Activated effector memory CD4-positive, alpha-beta T cell treated with Interleukin-2 at 50 U/mL for 16 hours (primary cell): ENCODE measurements around the gene NEUROG2.
A peak's percentile ranks its signal among the peaks of the same experiment; 100 is the strongest.
"Not testable (repeated sequence)": the region's sequence is repeated elsewhere in the genome, so short reads cannot be mapped to it uniquely, and the experiment has no call there.

ENCODE experiments used
- DNase-seq: peaks from one replicate; pipeline ENCODE4 v3.0.0-alpha.2; 2020

NEUROG2 gene

DNA sequence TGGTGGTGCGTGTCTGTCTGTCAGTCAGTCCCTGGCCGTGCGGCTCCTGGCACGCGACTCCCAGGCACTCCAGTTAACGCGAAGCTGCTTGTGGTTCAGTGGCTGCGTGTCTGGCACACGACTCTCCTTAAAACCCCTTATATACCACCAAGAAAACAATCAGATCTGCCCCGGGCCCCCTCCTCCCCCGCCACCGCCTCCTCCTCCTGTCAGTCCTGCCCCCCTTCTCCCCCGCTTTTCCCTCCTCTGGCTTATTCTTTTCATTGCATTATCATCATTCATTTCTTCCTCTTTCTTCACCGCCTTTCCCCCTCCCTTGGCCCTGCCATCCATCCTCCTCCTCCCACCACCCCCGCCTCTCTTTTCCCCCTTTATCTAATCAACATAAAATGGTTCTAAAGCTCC is at the start of gene NEUROG2:
Gene NEUROG2, minus strand, starts transcription at position 115 of the 405 bp plus-strand sequence. CDS start 705 bp downstream, outside the sequence.
- no peak for DNase-seq

DNA sequence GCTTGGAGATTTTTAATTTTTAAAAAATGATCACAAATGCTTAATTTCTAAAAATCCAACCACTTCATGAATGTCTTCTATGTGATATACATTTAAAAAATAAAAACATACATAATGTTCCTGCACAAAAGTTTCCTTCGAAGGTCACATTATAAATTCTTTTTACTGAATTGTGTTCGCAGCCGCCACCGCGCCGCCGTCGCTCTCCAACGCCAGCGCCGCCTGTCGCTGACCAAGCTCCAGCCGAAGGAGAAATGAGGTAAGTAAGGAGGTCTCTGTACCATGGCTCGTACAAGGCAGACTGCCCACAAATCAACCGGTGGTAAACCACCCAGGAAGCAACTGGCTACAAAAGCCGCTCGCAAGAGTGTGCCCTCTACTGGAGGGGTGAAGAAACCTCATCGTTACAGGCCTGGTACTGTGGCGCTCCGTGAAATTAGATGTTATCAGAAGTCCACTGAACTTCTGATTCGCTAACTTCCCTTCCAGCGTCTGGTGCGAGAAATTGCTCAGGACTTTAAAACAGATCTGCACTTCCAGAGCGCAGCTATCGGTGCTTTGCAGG is 48.8 kb upstream of the NEUROG2 start:
- DNase-seq: no peak

DNA sequence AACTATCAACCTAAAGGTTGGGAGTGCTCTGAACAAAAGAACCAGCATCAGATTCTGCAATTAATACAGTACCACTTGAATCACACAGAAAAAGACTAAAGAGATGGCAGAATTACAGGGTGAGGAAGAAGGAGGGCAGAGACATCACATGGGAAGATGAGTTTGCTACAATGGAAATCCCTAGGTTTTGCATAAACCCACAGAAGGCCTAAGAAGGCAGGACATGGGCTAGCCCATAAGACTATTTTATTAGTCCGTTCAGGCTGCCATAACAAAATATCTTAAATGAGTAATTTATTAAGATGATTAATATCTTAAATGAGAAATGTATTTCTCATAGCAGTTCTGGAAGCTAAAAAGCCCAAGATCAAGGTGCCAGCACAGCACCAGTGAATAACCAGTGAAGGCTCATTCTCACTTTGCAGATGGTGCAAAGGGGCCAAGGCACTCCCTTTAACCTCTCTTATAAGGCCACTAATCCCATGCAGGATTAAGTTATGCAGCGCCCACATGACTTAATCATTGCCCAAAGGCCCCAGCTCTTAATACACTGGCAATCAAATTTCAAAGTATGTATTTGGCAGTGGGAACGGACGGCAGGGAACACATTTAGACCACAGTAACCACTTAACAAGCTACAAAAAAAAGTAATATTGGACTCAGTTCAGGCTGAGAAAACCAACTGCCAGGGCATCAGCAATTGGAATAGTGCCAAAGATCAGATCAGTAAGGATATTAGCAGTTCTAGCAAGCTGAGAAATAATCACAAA is 47.6 kb upstream of the NEUROG2 start:
- DNase-seq: no peak

DNA sequence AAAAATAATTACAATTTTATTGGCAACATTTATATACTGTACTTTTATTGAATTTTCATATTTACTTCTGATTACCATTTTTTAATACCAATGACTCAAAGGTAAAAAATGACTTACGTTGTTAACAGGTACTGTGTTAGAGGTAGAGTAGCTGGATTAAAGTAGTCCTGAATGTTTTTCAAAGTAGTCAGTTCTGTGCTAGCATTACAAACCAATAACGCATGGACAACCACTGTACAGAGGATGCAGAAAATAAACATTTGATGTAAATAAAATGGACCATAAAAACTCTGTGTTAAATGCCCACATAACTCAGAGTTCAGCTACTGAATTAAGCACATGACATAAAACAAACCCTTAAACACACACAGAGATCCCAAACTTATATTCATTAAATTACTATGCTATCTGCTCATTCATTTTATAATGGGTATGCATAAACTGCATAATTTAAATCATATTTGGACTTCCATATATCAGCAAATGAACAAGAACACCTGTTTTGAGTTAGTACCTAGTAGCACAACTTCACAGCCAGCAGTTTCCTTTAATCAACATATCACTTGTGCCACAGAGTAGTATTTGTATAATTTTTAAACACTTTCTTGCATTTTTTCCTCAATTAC is 46.4 kb upstream of the NEUROG2 start:
- DNase-seq: no peak

DNA sequence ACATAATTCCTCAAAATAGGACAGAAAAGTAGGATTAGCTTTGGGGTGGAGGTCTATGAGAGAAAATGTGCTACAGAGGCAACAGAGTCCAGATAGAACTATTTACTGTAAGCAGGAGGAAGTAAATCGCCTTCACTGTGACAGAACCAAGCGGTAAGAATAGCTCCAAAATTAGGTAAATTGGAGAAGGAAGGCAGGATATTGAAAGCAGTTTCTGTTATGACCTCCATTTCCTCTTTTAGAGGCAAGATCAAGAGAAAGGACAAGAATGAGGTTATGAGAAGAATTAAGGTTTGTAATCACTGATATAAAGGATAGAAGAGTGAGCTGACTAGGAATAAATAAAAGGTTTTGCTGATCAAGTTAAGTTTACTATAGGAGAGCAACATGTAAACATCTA is 44.1 kb upstream of the NEUROG2 start:
- DNase-seq: no peak

DNA sequence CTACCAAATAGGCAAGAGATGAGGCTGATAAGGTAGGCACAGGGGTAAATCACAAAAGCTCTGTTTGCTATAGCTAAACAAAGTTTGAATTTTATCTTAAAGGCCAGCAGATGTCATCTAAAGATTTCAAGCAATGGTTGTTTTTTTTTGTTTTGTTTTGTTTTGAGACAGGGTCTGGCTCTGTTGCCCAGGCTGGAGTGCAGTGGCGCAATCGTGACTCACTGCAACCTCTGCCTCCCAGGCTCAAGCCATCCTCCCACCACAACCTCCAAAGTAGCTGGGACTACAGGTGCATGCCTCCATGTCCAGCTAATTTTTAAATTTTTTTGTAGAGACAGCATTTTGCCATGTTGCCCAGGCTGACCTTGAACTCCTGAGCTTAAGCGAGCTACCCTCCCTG is 43.1 kb upstream of the NEUROG2 start:
- no peak for DNase-seq

DNA sequence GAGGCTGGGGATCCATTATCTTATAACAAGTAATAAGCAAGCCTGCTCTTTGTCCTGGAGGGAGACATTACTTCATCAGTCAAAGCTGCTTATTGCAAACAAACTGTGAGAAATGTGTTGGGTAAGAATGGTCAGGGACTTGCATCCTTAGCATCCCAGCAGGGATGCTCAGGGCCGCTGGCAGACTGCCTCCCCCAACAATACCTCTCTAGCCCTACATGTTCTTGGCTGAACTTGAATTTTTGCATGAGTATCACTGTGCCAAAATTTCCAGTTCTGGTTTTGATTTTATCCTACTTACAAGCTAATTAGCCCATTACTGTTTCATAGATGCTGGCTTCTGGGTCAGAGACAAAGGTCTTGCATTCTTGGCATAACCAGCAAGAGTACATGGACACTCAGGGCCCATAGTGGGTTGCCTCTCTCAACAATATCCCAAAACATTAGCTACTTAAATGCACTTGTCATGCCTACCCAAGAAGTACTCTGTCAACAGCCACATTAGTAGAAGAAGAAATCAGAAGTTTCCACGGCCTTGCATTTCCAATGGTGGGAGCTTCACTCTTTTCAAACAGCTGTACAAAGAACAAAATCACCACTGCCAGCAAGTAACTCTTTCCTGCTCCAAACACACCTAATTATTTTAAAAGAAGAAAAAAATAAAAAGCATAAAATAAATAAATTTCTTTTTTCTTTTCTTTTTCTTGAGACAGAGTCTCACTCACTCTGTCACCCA is 41.9 kb upstream of the NEUROG2 start:
- DNase-seq: no peak

DNA sequence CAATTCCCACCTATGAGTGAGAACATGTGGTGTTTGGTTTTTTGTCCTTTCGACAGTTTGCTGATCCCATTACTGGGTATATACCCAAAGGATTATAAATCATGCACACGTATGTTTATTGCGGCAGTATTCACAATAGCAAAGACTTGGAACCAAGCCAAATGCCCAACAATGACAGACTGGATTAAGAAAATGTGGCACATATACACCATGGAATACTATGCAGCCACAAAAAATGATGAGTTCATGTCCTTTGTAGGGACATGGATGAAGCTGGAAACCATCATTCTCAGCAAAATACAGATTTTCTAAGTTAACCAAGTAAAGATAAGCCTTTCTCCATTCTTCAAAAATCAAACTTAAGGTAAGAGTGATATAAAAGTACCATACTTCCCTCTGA is 38.3 kb upstream of the NEUROG2 start:
- DNase-seq: not testable (repeated sequence)

DNA sequence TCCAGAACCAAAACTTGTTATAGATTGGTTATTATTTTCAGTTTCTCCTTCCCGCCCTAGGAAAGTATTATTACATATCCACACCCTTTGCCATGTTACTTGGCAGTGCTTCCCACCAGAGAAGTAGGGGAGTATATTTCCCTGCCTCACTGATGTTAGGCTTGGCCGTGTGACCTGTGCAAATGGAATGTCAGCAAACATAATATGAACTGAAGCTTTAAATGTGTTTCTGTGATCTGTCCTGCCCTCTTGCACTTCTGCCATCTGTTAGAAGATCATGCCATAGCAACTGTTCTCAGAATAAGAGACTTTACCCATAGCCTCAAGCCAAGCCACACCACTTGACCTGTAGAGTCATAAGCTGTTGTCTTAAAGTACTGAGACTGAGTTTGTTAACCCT is 36.7 kb upstream of the NEUROG2 start:
- no peak for DNase-seq

DNA sequence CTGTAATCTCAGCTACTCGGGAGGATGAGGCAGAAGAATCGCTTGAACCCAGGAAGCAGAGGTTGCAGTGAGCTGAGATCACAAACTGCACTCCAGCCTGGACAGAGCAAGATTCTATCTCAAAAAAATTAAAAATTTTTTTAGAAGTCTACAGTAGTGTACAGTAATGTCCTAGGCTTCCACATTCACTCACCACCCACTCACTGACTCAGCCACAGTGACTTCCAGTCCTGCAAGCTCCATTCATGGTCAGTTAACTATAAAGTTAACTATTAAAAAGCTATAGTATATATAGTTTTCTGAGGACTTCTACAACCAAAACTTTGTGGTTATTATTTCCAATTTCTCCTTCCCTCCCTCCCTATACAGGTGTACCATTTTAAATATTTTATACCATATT is 34.7 kb upstream of the NEUROG2 start:
- no peak for DNase-seq

DNA sequence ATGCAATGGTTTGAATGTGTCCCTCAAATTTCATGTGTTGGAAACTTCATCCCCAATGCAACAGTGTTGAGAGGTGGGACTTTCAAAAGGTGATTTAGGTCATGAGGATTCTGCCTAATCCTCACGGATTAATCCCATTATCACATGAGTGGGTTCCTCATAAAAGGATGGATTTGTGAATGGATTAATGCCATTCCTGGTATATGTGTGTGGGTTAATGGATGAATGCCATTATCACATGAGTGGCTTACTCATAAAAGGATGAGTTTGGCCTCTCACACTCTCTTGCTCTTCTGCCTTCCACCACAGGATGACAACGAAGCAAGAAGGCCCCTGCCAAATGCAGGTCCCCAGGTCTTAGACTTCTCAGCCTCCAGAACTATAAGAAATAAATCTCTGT is 30.5 kb upstream of the NEUROG2 start:
- no peak for DNase-seq

DNA sequence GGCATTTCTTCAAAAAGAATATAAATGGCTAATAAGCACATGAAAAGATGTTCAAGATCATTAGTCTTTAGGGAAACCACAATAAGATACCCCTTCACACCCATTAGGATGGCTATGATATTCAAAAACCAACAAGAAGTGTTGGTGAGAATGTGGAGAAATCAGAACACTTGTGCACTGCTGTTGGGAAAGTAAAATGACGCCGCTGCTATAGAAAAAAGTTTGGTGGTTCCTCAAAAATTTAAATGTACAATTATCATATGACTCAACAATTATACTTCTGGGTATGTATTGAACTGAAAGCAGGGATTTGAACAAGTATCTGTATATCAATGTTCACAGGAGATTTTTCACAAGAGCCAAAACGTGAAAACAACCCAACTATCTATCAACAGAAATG is 29.4 kb upstream of the NEUROG2 start:
- no peak for DNase-seq

DNA sequence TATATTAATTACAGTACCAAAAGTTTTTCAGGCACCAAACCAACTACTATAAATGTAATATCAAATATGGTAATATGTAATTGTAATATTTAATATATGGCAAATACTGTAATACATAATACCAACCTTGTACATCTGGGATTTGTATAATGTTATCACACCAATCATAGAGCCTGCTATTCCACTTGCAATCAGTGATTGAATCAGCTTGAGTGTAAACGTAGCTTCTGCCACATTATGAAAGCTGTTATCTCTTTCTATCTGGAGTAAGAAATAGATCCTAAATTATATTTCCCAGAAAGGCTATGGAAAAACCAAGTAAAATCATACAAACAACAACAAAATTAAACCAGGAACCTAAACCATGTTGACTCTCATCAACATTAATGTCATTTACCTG is 24.7 kb upstream of the NEUROG2 start:
- DNase-seq: no peak

DNA sequence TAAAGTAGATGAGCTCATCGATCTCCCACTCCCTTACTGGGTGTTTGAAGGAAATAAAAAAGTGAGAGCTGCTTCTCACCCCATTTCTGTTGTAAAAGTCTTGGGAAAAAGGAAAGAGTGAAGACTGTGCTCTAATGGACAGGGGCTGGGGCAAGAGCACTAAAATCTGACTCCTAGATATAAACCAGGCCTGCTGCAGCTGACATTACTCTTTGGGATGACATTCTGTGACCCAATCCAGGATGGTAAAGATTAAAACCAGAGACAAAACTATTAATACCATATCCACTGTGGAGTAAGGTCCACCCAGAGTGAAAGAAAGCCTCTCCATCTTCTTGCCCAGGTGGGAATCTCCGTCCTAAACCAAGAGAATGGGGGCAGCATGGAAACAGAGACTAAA is 20.1 kb upstream of the NEUROG2 start:
- DNase-seq: no peak

DNA sequence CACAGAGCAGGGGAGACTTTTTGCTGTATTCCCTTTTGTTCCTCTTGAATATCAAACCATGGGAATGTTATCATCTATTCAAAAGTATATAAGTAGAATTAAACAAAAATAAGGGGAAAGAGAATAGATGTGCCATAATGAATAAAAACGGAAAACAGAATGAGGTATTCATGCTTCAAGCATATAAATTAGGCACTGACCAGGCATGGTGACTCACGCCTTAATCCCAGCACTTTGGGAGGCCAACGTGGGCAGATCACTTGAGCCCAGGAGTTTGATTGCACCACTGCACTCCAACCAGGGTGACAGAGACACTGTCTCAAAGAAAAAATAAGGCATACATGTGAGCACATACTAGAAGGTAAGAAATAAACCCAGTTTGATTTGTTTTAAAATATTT is 16.3 kb upstream of the NEUROG2 start:
- no peak for DNase-seq

DNA sequence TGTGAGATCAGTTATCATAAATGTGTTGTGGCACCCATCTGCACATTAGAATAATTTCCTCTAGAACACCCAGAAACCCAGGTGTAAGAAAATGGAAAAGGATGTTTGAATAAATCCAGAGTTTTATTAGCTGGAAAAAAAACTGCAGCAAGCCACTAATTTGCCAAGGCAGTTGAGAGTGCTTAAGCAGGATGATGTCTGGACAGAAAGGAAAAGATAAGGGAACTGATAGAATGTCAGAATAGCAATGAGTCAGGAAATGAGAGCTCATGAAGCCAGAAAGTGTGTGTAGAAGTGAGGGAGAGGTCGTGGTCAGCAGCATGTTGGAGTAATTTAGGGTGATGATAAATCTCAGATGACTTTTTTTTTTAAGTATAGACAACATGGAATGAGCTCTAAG is 15.2 kb upstream of the NEUROG2 start:
- DNase-seq: no peak

DNA sequence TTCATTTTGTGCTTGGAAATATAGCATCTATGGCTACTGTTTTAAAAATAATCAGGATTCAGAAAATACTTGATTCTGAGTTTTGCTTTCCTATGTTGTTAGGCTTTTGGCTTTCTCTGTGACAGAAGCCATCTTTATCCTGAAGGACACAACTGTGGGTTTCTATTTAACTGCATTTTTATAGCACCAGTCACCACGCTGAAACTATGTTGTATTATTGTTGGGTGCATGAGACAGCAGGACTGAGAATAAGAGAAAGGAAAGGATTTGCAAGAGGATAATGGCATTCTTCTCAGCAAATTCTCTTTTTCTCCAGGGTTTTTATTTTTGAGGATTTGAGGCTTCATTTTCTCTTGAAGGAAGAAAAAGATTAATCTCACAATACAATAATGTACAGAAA is 10.1 kb upstream of the NEUROG2 start:
- no peak for DNase-seq

DNA sequence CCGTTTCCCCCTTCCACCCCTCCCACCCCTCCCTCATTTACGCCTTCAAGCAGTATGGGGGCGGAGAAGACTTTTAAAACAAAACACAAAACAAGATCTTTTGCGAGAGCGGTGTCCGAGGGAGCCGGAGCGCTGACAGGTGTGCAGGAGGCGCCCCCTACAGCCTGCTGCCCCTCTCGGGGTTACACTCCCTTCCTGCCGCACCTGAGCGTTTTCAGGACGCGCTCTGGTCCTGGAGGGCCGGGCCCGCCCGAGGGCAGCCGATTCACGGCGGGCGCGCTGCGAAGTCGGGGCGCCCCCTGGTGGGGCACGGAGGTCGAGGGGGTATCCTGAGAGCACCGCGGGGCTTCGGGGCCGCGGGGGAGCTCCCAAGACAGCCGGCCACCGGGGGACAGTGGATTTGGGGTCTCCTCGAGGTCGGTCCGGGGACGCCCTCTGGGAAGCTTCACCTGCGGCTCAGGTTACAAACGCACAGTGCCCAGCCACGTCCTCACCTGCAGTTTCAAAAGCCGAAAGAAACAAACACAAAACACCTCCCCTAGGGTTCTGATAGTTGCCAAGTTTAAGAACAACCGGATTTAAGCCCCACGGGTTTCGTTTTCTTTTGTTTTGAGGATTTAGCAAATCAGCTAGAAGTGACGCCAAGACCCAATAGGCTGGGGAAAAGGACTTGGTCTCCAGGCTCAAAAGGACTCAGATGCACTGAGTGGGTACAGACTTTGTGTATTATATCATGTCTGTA is 8.0 kb upstream of the NEUROG2 start:
- peak; percentile 61 for DNase-seq

DNA sequence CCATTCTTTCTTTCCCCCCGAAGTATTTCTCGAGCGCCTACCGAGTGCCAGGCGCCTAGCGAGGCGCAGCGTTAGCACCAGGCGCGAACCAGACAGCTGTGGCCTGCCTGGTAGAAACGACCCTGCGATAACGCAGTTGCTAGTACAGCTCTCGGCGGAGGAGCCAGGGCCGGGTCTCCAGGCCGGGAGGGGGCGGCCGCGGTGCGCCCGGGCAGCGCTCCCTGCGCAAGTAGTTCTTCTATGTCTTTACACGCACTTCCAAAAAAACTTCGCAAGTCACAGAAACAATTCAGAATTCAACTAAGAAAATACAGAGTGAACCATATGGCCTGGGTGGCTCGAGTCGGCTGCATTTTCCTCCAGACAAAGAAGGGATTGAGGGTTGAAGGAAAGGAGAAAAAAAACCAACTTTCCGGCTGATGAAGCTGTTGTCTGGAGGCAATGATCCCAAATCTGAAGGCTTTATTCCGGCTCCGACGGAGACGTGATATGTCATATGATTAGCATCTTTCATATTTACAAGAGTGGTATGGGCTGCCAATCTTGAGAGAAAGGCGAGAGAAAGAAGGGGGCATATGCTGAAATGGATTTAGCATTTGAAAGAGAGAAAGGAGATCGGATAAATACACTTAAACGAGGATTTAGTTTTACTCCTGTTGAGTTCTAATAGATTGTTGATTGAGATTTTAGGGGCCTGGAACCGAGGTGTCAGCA is 7.2 kb upstream of the NEUROG2 start:
- no peak for DNase-seq

DNA sequence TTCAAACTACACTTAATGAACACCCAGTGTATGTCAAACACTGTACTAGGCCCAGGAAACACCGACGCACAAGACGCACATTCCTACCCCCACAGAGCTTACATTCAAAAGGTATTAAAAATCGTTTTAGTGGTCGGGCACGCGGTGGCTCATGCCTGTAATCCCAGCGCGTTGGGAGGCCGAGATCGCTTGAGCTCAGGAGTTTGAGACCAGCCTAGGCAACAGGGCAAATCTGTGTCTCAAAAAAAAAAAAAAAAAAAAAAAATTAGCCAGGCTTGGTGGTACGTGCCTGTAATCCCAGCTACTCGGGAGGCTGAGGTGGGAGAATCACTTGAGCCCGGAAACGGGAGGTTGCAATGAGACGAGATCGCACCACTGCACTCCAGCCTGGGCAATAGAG is 6.5 kb upstream of the NEUROG2 start:
- DNase-seq: not testable (repeated sequence)

DNA sequence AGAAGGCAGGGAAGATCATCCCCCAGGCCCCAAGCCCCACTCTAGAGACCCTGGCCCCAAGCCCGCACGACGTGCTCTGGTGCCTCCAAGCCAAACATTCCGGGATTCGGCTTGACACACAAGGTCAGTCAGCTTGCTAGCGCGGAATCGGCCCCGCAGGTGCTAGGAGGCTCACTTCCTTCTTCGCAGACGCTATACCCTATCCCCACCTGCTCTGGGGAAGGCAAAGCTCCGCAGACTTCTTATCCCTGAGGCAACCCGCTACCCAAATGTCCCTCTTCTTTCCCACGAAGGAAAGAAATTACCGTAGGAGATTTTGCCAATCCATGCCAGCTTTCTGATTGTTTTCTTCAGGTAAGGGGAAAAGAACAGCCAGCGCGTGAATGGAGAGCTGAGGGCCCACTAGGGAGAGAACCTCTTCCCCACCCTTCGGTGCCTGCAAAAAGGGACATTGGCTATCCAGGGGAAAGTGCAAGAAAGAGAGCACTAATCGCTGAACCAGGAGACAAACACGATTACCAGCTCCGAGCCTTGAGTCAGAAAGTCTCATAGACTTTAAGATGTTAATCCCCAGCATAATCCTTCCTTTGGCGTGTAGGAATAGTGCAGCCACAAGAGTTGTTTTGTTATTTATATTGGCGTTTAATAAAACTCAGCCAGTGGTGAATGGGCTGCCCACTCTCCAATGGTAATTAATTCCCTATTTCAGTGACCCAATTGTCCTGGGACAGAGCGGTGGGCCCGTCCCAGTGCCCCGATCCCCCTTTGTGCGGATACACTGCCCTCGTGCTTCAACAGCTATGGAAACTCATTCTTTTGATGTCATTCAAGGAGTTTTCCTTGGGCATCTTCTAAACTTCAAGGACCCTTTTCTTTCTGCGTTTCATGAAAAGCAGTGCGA is 5.4 kb upstream of the NEUROG2 start:
- DNase-seq: no peak
